Heart right ventricle (tissue), 16 donors: ENCODE measurements around the gene NHSL2. TPM values are rescaled to one million over a fixed set of nuclear protein-coding genes. Genes with fewer than 3 reads are reported as not detected.
"Not testable (repeated sequence)": the region's sequence is repeated elsewhere in the genome, so short reads cannot be mapped to it uniquely, and the experiment has no call there.

Experiments used
- ATAC-seq, 8 donors: fragments of 200-7000 bp; cut with Tn5 transposase; one replicate each; pipeline ENCODE4 v1.9.1; 2020; ENCODE audit warnings: mild to moderate bottlenecking in 8 of 8, moderate library complexity in 8 of 8, moderate number of reproducible peaks in 1 of 8
- DNase-seq, 2 donors: peaks; one replicate each; pipeline ENCODE4 v3.0.0-alpha.2; 2020
- H3K27ac ChIP-seq, 10 donors: fragments of 200-600 bp; sonication (generic) in 2 of 10; one replicate each; pipeline versions ENCODE4 v1.5.0 to v1.8.0; 2020 to 2022; ENCODE audit warnings: mild to moderate bottlenecking in 3 of 10
- H3K27me3 ChIP-seq, 7 donors: fragments of 200-600 bp; one replicate each; pipeline ENCODE4 v1.8.0; 2021 to 2022; ENCODE audit warnings: mild to moderate bottlenecking in 2 of 7
- H3K36me3 ChIP-seq, 9 donors: fragments of 200-600 bp; sonication (generic) in 1 of 9; one replicate each; pipeline versions ENCODE4 v1.5.0 to v1.8.0; 2020 to 2022; ENCODE audit warnings: mild to moderate bottlenecking in 2 of 9
- H3K4me1 ChIP-seq, 9 donors: fragments of 200-600 bp; sonication (generic) in 1 of 9; one replicate each; pipeline versions ENCODE4 v1.5.0 to v1.8.0; 2020 to 2022; ENCODE audit warnings: mild to moderate bottlenecking in 4 of 9
- H3K4me3 ChIP-seq, 10 donors: fragments of 200-600 bp; sonication (generic) in 2 of 10; one replicate each; pipeline versions ENCODE4 v1.5.0 to v1.8.0; 2020 to 2022; ENCODE audit warnings: mild to moderate bottlenecking in 7 of 10, moderate library complexity in 2 of 10
- H3K9me3 ChIP-seq, 11 donors: fragments of 200-600 bp in 10 of 11; sonication (generic) in 2 of 11; one replicate each; pipeline versions ENCODE4 v1.5.0 to v1.8.0; 2013 to 2022; ENCODE audit warnings: mild to moderate bottlenecking in 2 of 11, control low read depth in 1 of 11, moderate library complexity in 1 of 11
- WGBS, 2 donors: extraction: QIAGEN DNeasy Blood & Tissue Kit; methylation state at CpG; one replicate each; pipeline ENCODE4 v1.1.7; 2013; ENCODE audit warnings: inconsistent platforms in 1 of 2; 5-methylcytosine and 5-hydroxymethylcytosine counted together
- intact Hi-C, 10 donors: fragments of 100-400 bp; cut with DNase I; formaldehyde crosslinking; loops; one replicate each; pipeline versions ENCODE4 v1.11.1 to v1.14.2; 2022
- polyA plus RNA-seq, 2 donors: library from polyadenylated mRNA; stranded (reverse); fragments of 200-250 nt; gene quantifications; one replicate each; pipeline ENCODE4 v1.2.3, GENCODE V29; 2013
- total RNA-seq, 10 donors: library from RNA; stranded (reverse); fragmentation: NEBNext Ultra II Directional in 3 of 10; extraction: Animal tissue kit (Norgen Biotek cat#: 25700) in 3 of 10; gene quantifications; one replicate each; pipeline versions ENCODE4 v1.2.1 to v1.2.4, GENCODE V29; 2021 to 2023
- TF ChIP-seq, protein P1 (sequence below), 9 donors: fragments of 200-600 bp; sonication (generic) in 2 of 9; IDR thresholded peaks; one replicate each; pipeline versions ENCODE4 v1.5.0 to v1.8.0; 2021 to 2022; ENCODE audit warnings: antibody characterized with exemption in 9 of 9, mild to moderate bottlenecking in 5 of 9, moderate library complexity in 1 of 9
- donor health status: Arrhythmogenic right ventricular cardiomyopathy.
- donor health status: ischemic (EF 13 %, LVEDD 7.1; RV severe dilation, severe dysfunction).
- donor health status: healthy with polysubstance abuse.
- donor health status: DM: no; HTN: yes; CAD: no.
- donor health status: DM: no; HTN: no; CAD: no.
- donor health status: ischemic (EF 25% LVEDD 6.9; RV normal size, moderate dysfunction).
- donor health status: ischemic (EF 25% LVEDD 5.7; RV mildly dilated, moderate dysfunction).
- donor health status: healthy.
- donor health status: DM: yes; HTN: yes; CAD: no.
- donor health status: Ischemic cardiomyopathy.
- donor health status: ischemic (EF 35%, LVEDD 5.7; RV mildly dilated, moderate dysfunction).
- donor health status: nonischemic (EF 11% LVEDD 7.7; RV severe dilation, severe dysfunction).
- donor health status: DM: yes; HTN: yes; CAD: no.
- donor health status: PGD.
- donor health status: ischemic (EF 29% LVEDD 5.4; RV normal size, mild dysfunction).
- donor health status: nonischemic (EF 23%, LVEDD 6.1; RV moderate dilation, normal function).

NHSL2 gene
- total and polyA plus RNA-seq, 12 donors, result 0.86 to 8.4 (median 6.2) TPM

- Histone ChIP-seq H3K9me3 (peaks cover 0 to 5% (median 0%) of the 10 kb centered on the region in 11 donors), H3K27me3 (peaks cover 0 to 42% (median 0%) of the 10 kb centered on the region in 7 donors), H3K36me3 (no peaks in the 10 kb centered on the region), H3K4me1 (peaks cover 0 to 11% (median 5%) of the 10 kb centered on the region in 9 donors), H3K27ac (peak overlapping the region in 2 of 10 donors; percentile 19 to 43), H3K4me3 (no peak overlapping the region)
- WGBS, 2 donors, result 57 to 78% methylated on average over 7 of the region's 7 CpGs
- DNase-seq, result peak; percentile 9 to 18
- ATAC-seq, result peak in 6 of 8 donors; percentile 38 to 74 (median 48)
- TF ChIP-seq, protein P1, sequence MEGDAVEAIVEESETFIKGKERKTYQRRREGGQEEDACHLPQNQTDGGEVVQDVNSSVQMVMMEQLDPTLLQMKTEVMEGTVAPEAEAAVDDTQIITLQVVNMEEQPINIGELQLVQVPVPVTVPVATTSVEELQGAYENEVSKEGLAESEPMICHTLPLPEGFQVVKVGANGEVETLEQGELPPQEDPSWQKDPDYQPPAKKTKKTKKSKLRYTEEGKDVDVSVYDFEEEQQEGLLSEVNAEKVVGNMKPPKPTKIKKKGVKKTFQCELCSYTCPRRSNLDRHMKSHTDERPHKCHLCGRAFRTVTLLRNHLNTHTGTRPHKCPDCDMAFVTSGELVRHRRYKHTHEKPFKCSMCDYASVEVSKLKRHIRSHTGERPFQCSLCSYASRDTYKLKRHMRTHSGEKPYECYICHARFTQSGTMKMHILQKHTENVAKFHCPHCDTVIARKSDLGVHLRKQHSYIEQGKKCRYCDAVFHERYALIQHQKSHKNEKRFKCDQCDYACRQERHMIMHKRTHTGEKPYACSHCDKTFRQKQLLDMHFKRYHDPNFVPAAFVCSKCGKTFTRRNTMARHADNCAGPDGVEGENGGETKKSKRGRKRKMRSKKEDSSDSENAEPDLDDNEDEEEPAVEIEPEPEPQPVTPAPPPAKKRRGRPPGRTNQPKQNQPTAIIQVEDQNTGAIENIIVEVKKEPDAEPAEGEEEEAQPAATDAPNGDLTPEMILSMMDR (IDR thresholded peaks at IDR 0.05), result no peak
- intact Hi-C loops, result no loop called here
Measured at GRCh38 chrX:71955530-71956120, 45.0 kb downstream of the NHSL2 start.

DNA sequence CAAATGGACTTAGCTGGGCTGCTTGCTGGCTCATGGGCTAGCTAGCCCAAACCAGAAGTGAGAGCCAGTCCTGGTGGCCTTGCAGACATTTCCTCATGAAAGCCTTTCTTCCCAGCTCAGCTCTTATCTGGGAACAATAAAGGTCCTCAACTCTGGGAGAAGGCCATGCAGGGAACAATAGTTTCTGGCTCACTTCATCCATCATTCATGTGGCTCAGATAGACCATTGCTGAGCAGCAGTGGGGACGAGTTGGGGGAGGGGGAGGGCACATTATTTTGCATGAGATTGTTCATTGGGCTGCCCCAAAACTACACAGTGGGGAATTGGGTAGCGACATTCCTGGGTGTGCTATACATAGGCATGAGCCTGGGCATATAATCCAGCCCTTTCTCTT, 47.6 kb downstream of the NHSL2 start:
- Histone ChIP-seq H3K36me3 (no peaks in the 10 kb centered on the region), H3K27ac (peak overlapping the region in 1 of 10 donors; percentile 28), H3K27me3 (peaks cover 0 to 30% (median 0%) of the 10 kb centered on the region in 7 donors), H3K4me1 (peaks cover 0 to 11% (median 5%) of the 10 kb centered on the region in 9 donors), H3K4me3 (no peak overlapping the region), H3K9me3 (peaks cover 0 to 9% (median 0%) of the 10 kb centered on the region in 11 donors)
- intact Hi-C loops, result no loop called here
- no peak for DNase-seq
- 51 to 68% methylated on average over 2 of the region's 2 CpGs for WGBS, 2 donors
- ATAC-seq, result peak in 1 of 8 donors; percentile 11
- TF ChIP-seq, protein P1 (IDR thresholded peaks at IDR 0.05), result no peak

GRCh38 chrX:71964184-71964583, 53.5 kb downstream of the NHSL2 start:
- intact Hi-C loops, DNase-seq, H3K9me3 ChIP-seq, ATAC-seq, H3K4me3 ChIP-seq, H3K27ac ChIP-seq, H3K4me1 ChIP-seq, H3K36me3 ChIP-seq: not testable (repeated sequence)
- H3K27me3 ChIP-seq, result peaks cover 0 to 20% (median 0%) of the 10 kb centered on the region in 7 donors

DNA sequence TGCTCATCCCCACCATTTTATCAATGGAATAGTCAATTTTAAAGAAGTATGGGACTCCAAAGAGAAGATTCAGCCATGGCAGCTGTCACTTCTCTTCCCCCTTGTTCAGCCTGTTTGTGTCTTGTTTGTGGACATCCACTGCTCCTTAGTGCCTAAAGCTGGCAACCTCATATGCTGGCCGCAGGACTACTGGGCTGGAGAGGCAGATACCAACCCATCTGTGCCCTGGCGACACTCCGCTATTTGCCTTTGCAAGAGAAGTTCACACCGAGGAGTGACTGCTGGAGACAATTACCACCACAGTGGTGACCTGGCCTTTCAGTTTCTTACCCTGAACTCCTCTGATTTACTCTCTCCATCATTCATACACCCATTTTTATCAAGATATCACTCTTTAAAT, 64.3 kb downstream of the NHSL2 start:
- DNase-seq, result no peak
- H3K9me3 ChIP-seq, result peaks cover 0 to 3% (median 0%) of the 10 kb centered on the region in 11 donors
- H3K4me1 ChIP-seq, result no peaks in the 10 kb centered on the region
- TF ChIP-seq, protein P1 (IDR thresholded peaks at IDR 0.05), result no peak
- ATAC-seq, result no peak
- intact Hi-C loops, result no loop called here
- H3K27me3 ChIP-seq, result peaks cover 0 to 62% (median 0%) of the 10 kb centered on the region in 7 donors
- H3K27ac ChIP-seq, result no peak overlapping the region
- H3K36me3 ChIP-seq, result no peaks in the 10 kb centered on the region
- 89 to 91% methylated on average over 4 of the region's 4 CpGs for WGBS, 2 donors
- no peak overlapping the region for H3K4me3 ChIP-seq

GRCh38 chrX:71976753-71977152, 66.1 kb downstream of the NHSL2 start:
- TF ChIP-seq, protein P1 (IDR thresholded peaks at IDR 0.05), result no peak
- Histone ChIP-seq H3K9me3 (no peaks in the 10 kb centered on the region), H3K4me3 (no peak overlapping the region), H3K27me3 (peaks cover 0 to 50% (median 0%) of the 10 kb centered on the region in 7 donors), H3K36me3 (no peaks in the 10 kb centered on the region), H3K27ac (no peak overlapping the region), H3K4me1 (no peaks in the 10 kb centered on the region)
- intact Hi-C loops, result no loop called here
- no peak for DNase-seq
- WGBS, 2 donors, result 32 to 45% methylated on average over 3 of the region's 3 CpGs
- peak in 3 of 8 donors; percentile 16 to 42 (median 20) for ATAC-seq
